Activated naive CD4-positive, alpha-beta T cell treated with anti-CD3 and anti-CD28 coated beads for 36 hours (primary cell): ENCODE results near the gene THSD4. TPM values are rescaled to one million over a fixed set of nuclear protein-coding genes. Genes with fewer than 3 reads are reported as not detected.
"Not testable (repeated sequence)": the region's sequence is repeated elsewhere in the genome, so short reads cannot be mapped to it uniquely, and the experiment has no call there.

Experiments
- CTCF ChIA-PET: fragments of 350-600 bp; sonication (Branson Sonifier 250); formaldehyde crosslinking; loops from one replicate; lab custom pipeline; 2021; ENCODE audit warnings: antibody characterized with exemption; lab: Charles Lee
- DNase-seq: peaks from one replicate; pipeline ENCODE4 v3.0.0-alpha.2; 2020
- H3K27ac Mint-ChIP-seq: one replicate; pipeline ENCODE4 v1.8.0; 2021; ENCODE audit warnings: mild to moderate bottlenecking, mixed read lengths
- H3K27me3 Mint-ChIP-seq: one replicate; pipeline ENCODE4 v1.8.0; 2021; ENCODE audit warnings: low read depth, mixed read lengths
- H3K36me3 Mint-ChIP-seq: one replicate; pipeline ENCODE4 v1.8.0; 2021; ENCODE audit warnings: low read depth, mixed read lengths
- H3K4me1 Mint-ChIP-seq: one replicate; pipeline ENCODE4 v1.8.0; 2021; ENCODE audit warnings: low read depth, mixed read lengths
- H3K4me3 Mint-ChIP-seq: one replicate; pipeline ENCODE4 v1.8.0; 2021; ENCODE audit warnings: mild to moderate bottlenecking, moderate library complexity, mixed read lengths
- H3K9me3 Mint-ChIP-seq: one replicate; pipeline ENCODE4 v1.8.0; 2021; ENCODE audit warnings: mixed read lengths
- intact Hi-C: fragments of 100-400 bp; cut with micrococcal nuclease; formaldehyde crosslinking; loops from one replicate; pipeline ENCODE4 v1.15.1; 2023
- total RNA-seq, 2 experiments: library from RNA; stranded (reverse); gene quantifications; one replicate each; pipeline ENCODE4 v1.2.3, GENCODE V29; 2021

The THSD4 gene
- total RNA-seq, 2 experiments from 2014 or later: not detected

- no peaks in the 10 kb centered on the region for H3K4me1 Mint-ChIP-seq
- intact Hi-C loops: no loop called here
- no peaks in the 10 kb centered on the region for H3K9me3 Mint-ChIP-seq
- peaks cover 2% of the 10 kb centered on the region for H3K27me3 Mint-ChIP-seq
- CTCF ChIA-PET: no interaction called here
- H3K27ac Mint-ChIP-seq: no peak overlapping the region
- DNase-seq: no peak
- H3K36me3 Mint-ChIP-seq: no peaks in the 10 kb centered on the region
- H3K4me3 Mint-ChIP-seq: no peak overlapping the region
Measured at GRCh38 chr15:71304681-71305080, 189.4 kb downstream of the THSD4 start.

- no peaks in the 10 kb centered on the region for H3K9me3 Mint-ChIP-seq
- no peak for DNase-seq
- intact Hi-C loops: no loop called here
- peaks cover 2% of the 10 kb centered on the region for H3K27me3 Mint-ChIP-seq
- H3K4me1 Mint-ChIP-seq: no peaks in the 10 kb centered on the region
- H3K4me3 Mint-ChIP-seq: no peak overlapping the region
- no peak overlapping the region for H3K27ac Mint-ChIP-seq
- H3K36me3 Mint-ChIP-seq: no peaks in the 10 kb centered on the region
- CTCF ChIA-PET: no interaction called here
Measured at GRCh38 chr15:71306538-71306937, 191.3 kb downstream of the THSD4 start.

GRCh38 chr15:71312194-71312708 lies 197.0 kb downstream of the THSD4 start:
- H3K27ac Mint-ChIP-seq: no peak overlapping the region
- CTCF ChIA-PET: no interaction called here
- no peak overlapping the region for H3K4me3 Mint-ChIP-seq
- peaks cover 1% of the 10 kb centered on the region for H3K27me3 Mint-ChIP-seq
- DNase-seq: no peak
- H3K36me3 Mint-ChIP-seq: no peaks in the 10 kb centered on the region
- intact Hi-C loops: no loop called here
- H3K9me3 Mint-ChIP-seq: peaks cover 5% of the 10 kb centered on the region
- no peaks in the 10 kb centered on the region for H3K4me1 Mint-ChIP-seq

- CTCF ChIA-PET: no interaction called here
- H3K27ac Mint-ChIP-seq: no peak overlapping the region
- H3K27me3 Mint-ChIP-seq: peaks cover 3% of the 10 kb centered on the region
- no peaks in the 10 kb centered on the region for H3K36me3 Mint-ChIP-seq
- H3K4me1 Mint-ChIP-seq: no peaks in the 10 kb centered on the region
- H3K9me3 Mint-ChIP-seq: peaks cover 8% of the 10 kb centered on the region
- intact Hi-C loops: no loop called here
- DNase-seq: no peak
- H3K4me3 Mint-ChIP-seq: no peak overlapping the region
Measured at GRCh38 chr15:71312731-71313460, 197.6 kb downstream of the THSD4 start.

- Mint-ChIP-seq H3K36me3 (no peaks in the 10 kb centered on the region), H3K4me3 (no peak overlapping the region), H3K9me3 (peaks cover 8% of the 10 kb centered on the region), H3K4me1 (no peaks in the 10 kb centered on the region), H3K27me3 (peaks cover 6% of the 10 kb centered on the region), H3K27ac (no peak overlapping the region)
- CTCF ChIA-PET: no interaction called here
- no peak for DNase-seq
- intact Hi-C loops: no loop called here
Measured at GRCh38 chr15:71313806-71314205, 198.5 kb downstream of the THSD4 start.

GRCh38 chr15:71314956-71315537 lies 199.8 kb downstream of the THSD4 start:
- Mint-ChIP-seq H3K27ac (no peak overlapping the region), H3K36me3 (no peaks in the 10 kb centered on the region), H3K27me3 (peaks cover 6% of the 10 kb centered on the region), H3K4me1 (no peaks in the 10 kb centered on the region), H3K9me3 (peaks cover 8% of the 10 kb centered on the region), H3K4me3 (no peak overlapping the region)
- no peak for DNase-seq
- intact Hi-C loops: no loop called here
- CTCF ChIA-PET: no interaction called here

GRCh38 chr15:71316911-71317310 lies 201.6 kb downstream of the THSD4 start:
- H3K27ac Mint-ChIP-seq: no peak overlapping the region
- intact Hi-C loops: no loop called here
- H3K36me3 Mint-ChIP-seq: no peaks in the 10 kb centered on the region
- H3K9me3 Mint-ChIP-seq: peaks cover 8% of the 10 kb centered on the region
- CTCF ChIA-PET: no interaction called here
- DNase-seq: no peak
- no peaks in the 10 kb centered on the region for H3K4me1 Mint-ChIP-seq
- no peak overlapping the region for H3K4me3 Mint-ChIP-seq
- peaks cover 6% of the 10 kb centered on the region for H3K27me3 Mint-ChIP-seq

- H3K27me3 Mint-ChIP-seq, CTCF ChIA-PET, H3K4me1 Mint-ChIP-seq, H3K27ac Mint-ChIP-seq, H3K36me3 Mint-ChIP-seq, intact Hi-C loops, H3K9me3 Mint-ChIP-seq, H3K4me3 Mint-ChIP-seq, DNase-seq: not testable (repeated sequence)
Measured at GRCh38 chr15:71319424-71319823, 204.2 kb downstream of the THSD4 start.

- intact Hi-C loops: no loop called here
- Mint-ChIP-seq H3K4me3 (no peak overlapping the region), H3K4me1 (no peaks in the 10 kb centered on the region), H3K9me3 (peaks cover 8% of the 10 kb centered on the region), H3K27ac (no peak overlapping the region), H3K36me3 (no peaks in the 10 kb centered on the region), H3K27me3 (peaks cover 5% of the 10 kb centered on the region)
- DNase-seq: no peak
- CTCF ChIA-PET: no interaction called here
Measured at GRCh38 chr15:71319935-71320334, 204.7 kb downstream of the THSD4 start.

- Mint-ChIP-seq H3K36me3 (no peaks in the 10 kb centered on the region), H3K4me1 (no peaks in the 10 kb centered on the region), H3K9me3 (no peaks in the 10 kb centered on the region), H3K27ac (no peak overlapping the region), H3K4me3 (no peak overlapping the region), H3K27me3 (peaks cover 1% of the 10 kb centered on the region)
- intact Hi-C loops: no loop called here
- CTCF ChIA-PET: interaction anchor here (0.5 kb wide), 1 partner anchor 9 kb away, joined by 3 read pairs; no protein-coding TSS in a partner anchor
- DNase-seq: no peak
Measured at GRCh38 chr15:71323082-71323481, 207.8 kb downstream of the THSD4 start.

- no peaks in the 10 kb centered on the region for H3K27me3 Mint-ChIP-seq
- H3K4me3 Mint-ChIP-seq: no peak overlapping the region
- intact Hi-C loops: no loop called here
- no peaks in the 10 kb centered on the region for H3K9me3 Mint-ChIP-seq
- no peak for DNase-seq
- no peaks in the 10 kb centered on the region for H3K4me1 Mint-ChIP-seq
- H3K27ac Mint-ChIP-seq: no peak overlapping the region
- no peaks in the 10 kb centered on the region for H3K36me3 Mint-ChIP-seq
- CTCF ChIA-PET: no interaction called here
Measured at GRCh38 chr15:71323584-71323983, 208.3 kb downstream of the THSD4 start.

GRCh38 chr15:71325481-71325880 lies 210.2 kb downstream of the THSD4 start:
- intact Hi-C loops: no loop called here
- H3K9me3 Mint-ChIP-seq: no peaks in the 10 kb centered on the region
- no peaks in the 10 kb centered on the region for H3K36me3 Mint-ChIP-seq
- no peak for DNase-seq
- no peaks in the 10 kb centered on the region for H3K27me3 Mint-ChIP-seq
- no peaks in the 10 kb centered on the region for H3K4me1 Mint-ChIP-seq
- H3K4me3 Mint-ChIP-seq: no peak overlapping the region
- no peak overlapping the region for H3K27ac Mint-ChIP-seq
- CTCF ChIA-PET: no interaction called here

- Mint-ChIP-seq H3K9me3 (no peaks in the 10 kb centered on the region), H3K27me3 (no peaks in the 10 kb centered on the region), H3K36me3 (no peaks in the 10 kb centered on the region), H3K4me3 (no peak overlapping the region), H3K4me1 (no peaks in the 10 kb centered on the region), H3K27ac (no peak overlapping the region)
- CTCF ChIA-PET: no interaction called here
- intact Hi-C loops: no loop called here
- DNase-seq: no peak
Measured at GRCh38 chr15:71328453-71328852, 213.2 kb downstream of the THSD4 start.
